ENCODE measurements around the gene VWA2.

GRCh38 chr10:114327537-114328440, 88.7 kb downstream of the VWA2 start:
- no peak for TF ChIP-seq CTCF (IDR thresholded peaks at IDR 0.05 in 2 of 3, conservative IDR thresholded peaks at IDR 0.05 in 1 of 3; ENCODE audit: borderline replicate concordance in 1 of 3, insufficient read depth in 1 of 3, low read depth in 2 of 3, low read length in 2 of 3)
- TF ChIP-seq EZH2 (IDR thresholded peaks at IDR 0.05) = no peak
- no peak for TF ChIP-seq POLR2AphosphoS5 (IDR thresholded peaks at IDR 0.05; ENCODE audit: low read depth, low read length)
- TF ChIP-seq EZH2phosphoT487 (IDR thresholded peaks at IDR 0.05; ENCODE audit: borderline replicate concordance) = no peak
- no peak for TF ChIP-seq YY1 (IDR thresholded peaks at IDR 0.05; ENCODE audit: extremely low read depth, insufficient replicate concordance, low read depth, low read length)
- no peak for TF ChIP-seq SIN3A (IDR thresholded peaks at IDR 0.05; ENCODE audit: low read depth)
- no peak for TF ChIP-seq ATF3 (IDR thresholded peaks at IDR 0.05)
- no peak for TF ChIP-seq ZBTB33 (IDR thresholded peaks at IDR 0.05; ENCODE audit: extremely low read depth, insufficient replicate concordance, low read length)
- no peak for TF ChIP-seq POLR2A (IDR thresholded peaks at IDR 0.05; ENCODE audit: borderline replicate concordance, extremely low read depth, insufficient read depth, insufficient read length)
- no peak for TF ChIP-seq SP1 (IDR thresholded peaks at IDR 0.05; ENCODE audit: low read depth)
- no peak for TF ChIP-seq JUND (IDR thresholded peaks at IDR 0.05)
- TF ChIP-seq REST (IDR thresholded peaks at IDR 0.05; ENCODE audit: low read depth) = no peak
- TF ChIP-seq MAX (IDR thresholded peaks at IDR 0.05) = no peak
- no peak for TF ChIP-seq RAD21 (IDR thresholded peaks at IDR 0.05; ENCODE audit: low read depth)

Measured in HCT116 (cell line).